Keratinocyte (primary cell): ENCODE data around the gene TAS2R16.

Experiments used
- EZH2 ChIP-seq: IDR thresholded peaks from one replicate; pipeline ENCODE4 v1.6.1; 2012; ENCODE audit warnings: inconsistent platforms, mild to moderate bottlenecking, low read length, moderate library complexity
- TF ChIP-seq, protein P1 (sequence below), 3 experiments: IDR thresholded peaks in 1 of 3; conservative IDR thresholded peaks in 1 of 3; optimal IDR thresholded peaks in 1 of 3; 2 replicates in 2 of 3; 3 replicates in 1 of 3; pipeline versions ENCODE3 to v1.5.1; 2011; ENCODE audit warnings: low read length in 3 of 3, mild to moderate bottlenecking in 3 of 3, moderate library complexity in 2 of 3, control low read depth in 1 of 3, inconsistent platforms in 1 of 3; ENCODE audit not compliant: insufficient read depth in 2 of 3; ENCODE audit errors: extremely low read depth in 1 of 3

GRCh38 chr7:123043642-123044041 lies 48.1 kb upstream of the TAS2R16 start:
- TF ChIP-seq, protein P1, sequence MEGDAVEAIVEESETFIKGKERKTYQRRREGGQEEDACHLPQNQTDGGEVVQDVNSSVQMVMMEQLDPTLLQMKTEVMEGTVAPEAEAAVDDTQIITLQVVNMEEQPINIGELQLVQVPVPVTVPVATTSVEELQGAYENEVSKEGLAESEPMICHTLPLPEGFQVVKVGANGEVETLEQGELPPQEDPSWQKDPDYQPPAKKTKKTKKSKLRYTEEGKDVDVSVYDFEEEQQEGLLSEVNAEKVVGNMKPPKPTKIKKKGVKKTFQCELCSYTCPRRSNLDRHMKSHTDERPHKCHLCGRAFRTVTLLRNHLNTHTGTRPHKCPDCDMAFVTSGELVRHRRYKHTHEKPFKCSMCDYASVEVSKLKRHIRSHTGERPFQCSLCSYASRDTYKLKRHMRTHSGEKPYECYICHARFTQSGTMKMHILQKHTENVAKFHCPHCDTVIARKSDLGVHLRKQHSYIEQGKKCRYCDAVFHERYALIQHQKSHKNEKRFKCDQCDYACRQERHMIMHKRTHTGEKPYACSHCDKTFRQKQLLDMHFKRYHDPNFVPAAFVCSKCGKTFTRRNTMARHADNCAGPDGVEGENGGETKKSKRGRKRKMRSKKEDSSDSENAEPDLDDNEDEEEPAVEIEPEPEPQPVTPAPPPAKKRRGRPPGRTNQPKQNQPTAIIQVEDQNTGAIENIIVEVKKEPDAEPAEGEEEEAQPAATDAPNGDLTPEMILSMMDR (optimal IDR thresholded peaks at IDR 0.05 in 1 of 3, IDR thresholded peaks at IDR 0.05 in 1 of 3, conservative IDR thresholded peaks at IDR 0.05 in 1 of 3; ENCODE audit: extremely low read depth in 1 of 3, insufficient read depth in 2 of 3, low read length in 3 of 3): no peak
- no peak for TF ChIP-seq EZH2
